ENCODE measurements around the gene RNF152.
A peak's percentile ranks its signal among the peaks of the same experiment; 100 is the strongest.

RNF152 gene

DNA sequence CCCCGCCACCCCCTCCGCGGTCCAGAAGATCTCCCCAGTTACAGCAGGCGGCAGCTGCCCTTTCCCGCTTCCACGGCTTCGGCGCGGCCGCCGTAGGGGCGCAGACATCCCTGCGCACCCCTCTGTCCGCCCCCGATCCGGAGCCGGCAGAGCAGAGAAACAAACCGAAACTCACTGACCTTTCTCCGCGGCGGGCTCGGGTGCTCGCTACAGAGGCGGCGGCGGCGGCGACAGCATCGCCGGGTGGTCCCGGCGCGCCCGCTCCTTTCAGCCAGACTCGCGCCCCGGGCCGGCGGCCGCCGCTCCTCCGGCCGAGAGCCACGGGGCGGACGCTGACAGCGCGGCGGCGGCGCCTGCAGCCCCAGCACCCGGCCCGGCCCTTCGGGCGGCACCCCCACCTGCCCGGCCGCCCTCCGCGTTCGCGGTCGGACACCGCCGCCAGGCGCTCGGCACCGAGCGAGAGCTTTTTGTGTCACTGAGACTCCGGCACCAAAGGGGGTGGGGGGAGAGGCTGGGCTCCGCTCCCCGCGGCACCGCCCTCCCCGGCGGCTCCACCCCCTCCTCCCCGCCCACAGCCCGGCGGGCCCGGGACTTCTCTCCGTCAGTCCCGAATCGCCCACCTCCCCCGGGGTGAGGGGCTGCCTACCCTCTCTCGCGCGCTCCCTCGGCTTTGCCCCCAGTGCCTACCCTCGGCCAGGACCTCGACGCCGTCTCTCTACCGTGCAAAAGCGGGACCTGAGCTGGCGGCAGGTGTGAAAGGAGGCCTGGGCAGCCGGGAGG, 1.4 kb upstream of the RNF152 start:
- peak; percentile 85 for DNase-seq

DNA sequence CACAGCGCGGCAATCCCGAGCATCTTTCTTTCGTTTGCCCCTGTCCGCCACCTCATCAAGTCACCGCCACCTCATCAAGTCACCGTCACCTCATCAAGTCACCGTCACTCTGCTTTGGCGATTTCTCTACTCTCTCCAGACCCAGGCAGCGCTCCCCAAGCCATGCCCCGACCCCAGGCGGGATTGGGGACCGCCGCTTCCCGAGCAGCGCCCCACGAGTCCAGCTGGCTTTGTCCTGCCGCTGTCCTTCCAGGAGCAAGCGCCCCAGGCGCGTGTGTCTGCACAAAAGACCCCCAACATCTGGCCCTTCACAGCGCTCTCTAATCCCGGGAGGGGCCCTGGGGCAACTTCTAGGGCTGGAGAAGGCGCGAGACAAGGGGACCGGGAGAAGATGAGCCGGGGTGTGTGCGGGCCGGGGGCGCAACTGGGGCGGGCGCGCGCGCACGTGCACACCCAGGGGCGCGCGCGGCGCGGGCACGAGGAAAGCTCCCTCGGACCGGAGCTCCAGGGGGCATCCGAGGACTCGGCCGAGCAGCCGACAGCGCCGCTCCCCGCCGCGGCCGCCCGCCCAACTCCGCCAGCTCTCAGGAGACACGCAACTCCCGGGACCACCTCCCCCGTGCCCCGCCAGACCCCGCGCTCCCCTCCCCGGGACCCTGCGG, 633 bp upstream of the RNF152 start:
- peak; percentile 71 for DNase-seq

DNA sequence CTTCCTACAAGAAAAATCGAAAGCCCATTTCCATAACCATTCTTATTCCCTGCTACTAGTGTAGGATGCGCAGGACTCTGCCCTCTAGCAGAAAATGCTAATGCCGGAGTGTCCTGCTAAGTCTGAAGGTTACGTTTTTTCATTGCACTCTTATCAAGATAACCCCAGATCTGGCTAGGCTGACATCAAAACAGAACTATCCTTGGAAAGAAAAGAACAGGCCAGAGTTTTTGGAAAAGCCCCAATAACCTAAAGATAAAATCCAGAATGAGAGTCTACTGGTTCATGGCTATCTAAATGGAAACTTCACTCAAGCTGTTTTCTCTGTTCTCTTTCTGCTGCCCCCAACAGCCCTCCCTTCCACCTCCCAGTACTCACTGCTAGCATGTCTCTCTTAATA, 913 bp downstream of the RNF152 start:
- no peak for DNase-seq

DNA sequence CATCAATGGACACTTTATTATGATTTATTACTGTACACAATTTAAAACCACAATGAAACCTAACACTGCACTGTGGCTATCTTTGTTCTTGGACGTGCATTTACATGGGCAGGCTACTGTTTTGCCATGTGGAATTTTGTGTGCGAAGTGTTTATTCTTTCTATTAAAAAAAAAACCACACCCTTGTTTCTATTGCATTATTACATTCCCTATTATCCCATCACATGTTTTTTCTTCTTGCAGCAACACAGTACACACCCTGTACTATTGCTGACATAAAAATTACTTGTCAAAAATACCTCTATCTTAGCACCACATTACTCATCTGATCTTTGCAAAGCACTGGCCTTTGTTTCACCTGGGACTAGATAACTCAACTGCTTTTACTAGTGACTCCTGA, 1.5 kb downstream of the RNF152 start:
- no peak for DNase-seq

DNA sequence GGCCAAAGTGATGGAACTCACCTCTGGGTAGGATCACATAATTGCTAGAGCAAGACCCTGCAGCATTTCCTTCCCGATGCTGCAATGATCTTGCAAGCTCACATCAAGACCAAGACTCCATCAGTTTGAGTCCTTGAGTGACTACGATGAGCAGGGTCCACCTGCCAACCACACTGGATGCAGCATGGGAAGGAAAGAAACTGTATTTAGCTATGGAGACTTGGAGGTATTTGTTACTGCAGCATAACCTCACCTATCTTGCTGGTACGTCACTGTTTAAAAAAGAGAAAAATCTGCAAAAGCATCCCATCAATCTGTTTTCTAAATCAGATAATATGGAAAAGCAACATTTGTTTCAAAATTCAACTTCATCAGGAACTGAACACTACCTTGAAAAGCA, 2.5 kb downstream of the RNF152 start:
- no peak for DNase-seq

DNA sequence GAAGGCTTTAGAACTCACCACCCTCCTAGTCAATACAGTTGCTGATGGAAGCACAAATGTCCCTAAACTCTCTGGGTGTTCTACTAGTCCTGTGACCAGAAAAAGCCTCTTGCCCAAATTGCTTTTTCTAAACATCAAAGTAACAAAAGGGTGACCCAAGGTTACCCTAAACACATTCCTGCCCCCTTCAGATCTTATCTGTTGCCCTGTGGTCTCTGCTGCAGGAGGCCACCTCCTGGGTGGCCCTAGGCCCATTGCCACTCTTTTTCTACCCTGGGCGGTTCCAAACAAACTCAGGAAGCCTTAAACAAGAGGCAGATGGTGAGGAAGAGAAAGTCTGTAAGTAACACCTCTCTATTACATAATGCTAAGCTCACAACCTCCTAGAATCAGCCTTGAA, 3.3 kb downstream of the RNF152 start:
- DNase-seq, result no peak

DNA sequence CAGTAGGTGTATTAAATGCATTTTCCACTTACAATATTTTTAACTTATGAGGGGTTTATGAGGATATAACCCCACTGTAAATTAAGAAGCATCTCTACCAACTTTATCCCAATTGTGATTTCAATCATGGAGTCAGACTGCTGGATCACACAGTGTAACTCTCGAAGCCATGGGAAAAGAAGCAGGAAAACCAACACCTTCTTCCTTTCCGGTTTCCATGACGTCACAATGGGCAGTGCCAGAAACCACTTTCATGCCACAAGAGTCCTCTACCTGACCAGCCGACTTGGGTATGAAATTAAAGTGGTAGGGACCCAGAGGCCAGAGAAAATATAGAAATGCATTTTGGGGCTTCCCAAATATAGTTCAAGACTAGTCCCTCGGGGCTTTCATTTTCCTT, 4.2 kb downstream of the RNF152 start:
- DNase-seq, result no peak

DNA sequence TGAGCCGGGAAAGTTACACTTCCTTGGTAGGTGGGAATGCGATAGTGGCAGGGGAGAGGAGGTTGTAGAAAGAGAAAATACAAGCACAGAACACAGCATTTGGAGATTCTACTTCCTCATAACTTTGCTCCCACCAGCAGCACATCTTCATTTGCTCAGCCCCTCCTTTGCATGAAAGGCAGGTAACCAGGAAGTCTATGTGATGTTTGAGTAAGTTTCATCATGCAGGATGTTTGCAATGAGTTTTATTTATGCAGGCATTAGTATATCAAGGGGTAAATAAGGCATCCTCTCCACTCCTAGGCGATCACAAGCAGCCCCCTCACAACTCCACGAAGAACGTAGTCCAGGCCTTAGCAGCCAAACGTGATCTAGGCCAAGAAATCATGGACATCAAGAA, 5.0 kb downstream of the RNF152 start:
- no peak for DNase-seq

DNA sequence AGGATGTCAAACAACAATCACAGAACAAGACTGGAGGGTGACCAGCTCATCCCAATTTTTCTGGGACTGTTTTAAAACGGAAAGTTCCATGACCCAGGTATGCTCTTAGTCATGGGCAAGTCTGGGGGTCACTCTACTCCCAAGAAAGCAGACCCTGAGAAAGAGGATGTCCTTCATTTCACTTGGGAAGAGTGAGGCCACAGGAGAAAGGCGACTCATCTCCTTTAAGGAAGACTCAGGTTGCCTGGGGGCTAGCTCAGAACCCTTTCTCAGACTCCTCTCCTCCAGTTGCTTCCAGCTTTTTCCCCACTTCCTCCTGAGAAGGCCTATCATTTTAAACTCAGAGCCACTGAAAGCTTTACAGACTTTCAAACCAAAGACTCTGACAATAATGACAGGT, 9.3 kb downstream of the RNF152 start:
- DNase-seq, result no peak

DNA sequence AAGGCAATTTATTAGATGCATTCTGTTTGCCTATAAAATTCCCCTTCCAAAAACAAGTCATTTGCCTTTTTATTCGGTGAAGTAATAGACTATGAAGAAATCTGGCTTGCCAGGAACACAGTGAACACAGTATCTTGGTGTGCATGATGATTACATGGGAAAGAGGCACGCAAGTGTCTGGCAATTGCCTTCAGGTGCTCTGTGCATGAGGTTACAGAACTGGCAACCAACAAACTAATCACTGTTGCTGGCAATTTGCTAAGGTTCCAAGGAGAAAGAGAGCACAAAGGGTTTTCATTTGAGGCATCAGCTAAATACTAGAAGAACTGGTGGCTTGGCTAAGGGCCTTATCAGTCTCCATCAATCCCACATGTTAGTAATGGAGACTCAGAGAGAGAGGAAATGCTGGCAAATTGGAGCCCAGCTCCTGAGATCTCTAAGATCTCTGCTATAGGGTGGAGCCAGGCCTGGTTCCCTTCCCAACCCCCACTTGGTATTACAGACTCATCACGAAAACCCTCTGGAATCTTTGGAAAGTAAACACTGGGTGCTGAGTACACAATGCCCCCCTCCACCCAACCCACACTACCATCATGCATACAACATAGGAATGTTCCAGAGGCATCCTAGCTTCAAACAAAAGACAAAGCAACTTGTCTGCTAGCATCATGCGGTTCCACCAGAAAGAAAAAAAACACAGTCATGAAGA, 10.4 kb downstream of the RNF152 start:
- no peak for DNase-seq

DNA sequence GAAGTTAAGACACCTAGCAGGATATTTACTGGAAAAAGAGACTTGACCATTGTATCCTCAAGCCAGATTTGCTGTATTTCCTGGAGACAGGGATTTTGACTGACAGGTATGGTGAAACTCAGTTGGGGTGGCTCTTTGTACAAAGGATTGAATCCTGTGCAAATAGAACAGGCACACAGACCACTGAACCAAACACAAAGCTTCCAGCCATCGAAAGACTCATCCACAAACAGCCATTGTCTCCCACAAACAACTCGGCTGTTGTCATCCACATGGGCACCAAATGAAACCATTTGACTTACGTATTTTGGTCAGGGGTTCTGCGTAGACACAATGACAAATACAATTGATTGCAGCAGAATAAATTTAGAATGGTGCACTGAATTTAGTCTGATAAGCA, 15.9 kb downstream of the RNF152 start:
- no peak for DNase-seq

DNA sequence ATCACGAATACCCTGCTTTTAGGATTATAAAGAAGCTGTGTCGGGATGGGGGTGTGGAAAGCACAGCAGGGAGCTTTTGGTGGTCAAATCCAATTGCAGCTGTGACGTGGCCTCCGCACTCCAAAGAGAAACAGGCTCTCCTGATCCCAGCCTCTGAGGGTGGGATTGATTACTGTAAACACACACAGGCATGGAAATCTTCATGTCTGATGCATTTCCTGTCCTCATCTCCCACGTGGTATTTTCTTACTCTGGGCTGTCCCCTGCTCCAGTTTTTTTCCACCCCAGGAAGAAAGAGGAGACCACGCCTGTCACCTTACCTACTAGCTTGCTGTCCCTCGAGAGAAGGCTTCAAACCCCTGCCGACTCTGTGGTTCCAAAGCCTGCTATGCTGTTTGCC, 22.7 kb downstream of the RNF152 start:
- DNase-seq, result peak; percentile 42

DNA sequence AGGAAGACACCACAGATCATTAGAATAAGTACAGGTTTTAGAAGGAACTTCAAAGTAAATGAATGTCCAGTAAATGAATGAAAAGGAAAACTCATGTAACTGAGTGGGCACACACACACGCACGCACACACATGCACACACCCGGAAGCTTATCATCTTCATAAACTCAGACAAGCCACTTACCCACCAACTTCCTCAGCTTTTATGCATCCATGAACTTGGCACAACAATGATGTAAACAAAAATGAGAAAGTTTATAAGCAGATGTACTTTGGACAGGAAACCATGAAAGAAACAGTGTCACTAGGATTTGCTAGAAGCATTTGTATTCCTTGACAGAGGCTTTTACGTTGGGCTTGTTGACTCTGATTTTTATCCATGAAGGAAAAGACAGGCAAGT, 23.2 kb downstream of the RNF152 start:
- no peak for DNase-seq

DNA sequence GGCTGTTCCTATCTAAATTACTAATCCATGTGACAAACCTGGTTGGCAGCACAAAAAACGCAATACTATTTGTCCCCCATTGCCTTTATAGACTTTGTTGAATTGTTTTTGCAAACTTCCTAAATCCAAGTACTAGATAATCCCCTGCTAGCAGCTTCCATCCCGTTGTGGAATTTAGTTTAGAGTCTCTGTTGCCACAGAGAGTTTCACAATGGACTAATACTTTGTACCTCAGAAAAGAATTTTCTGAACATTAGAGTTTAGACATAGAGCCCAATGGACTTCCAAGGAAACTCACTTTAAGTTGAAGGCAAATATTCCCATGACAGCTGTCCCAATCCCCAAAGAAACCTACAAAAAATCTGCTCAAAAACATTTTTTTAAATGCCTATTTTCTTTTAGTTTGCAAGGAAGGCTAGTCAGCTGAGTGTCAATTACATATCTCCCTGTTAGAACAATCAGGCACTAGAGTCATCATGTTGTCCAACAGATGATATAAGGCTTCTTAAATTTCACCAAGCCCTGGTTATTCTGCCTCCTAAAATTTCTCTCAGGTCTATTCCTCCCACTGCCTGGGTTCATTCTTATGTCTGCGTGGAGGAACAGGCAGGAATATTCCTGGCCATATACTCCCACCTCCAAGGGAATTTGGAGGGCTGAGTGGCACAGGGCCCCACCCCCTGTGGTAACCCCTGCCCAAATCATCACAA, 27.2 kb downstream of the RNF152 start:
- no peak for DNase-seq

DNA sequence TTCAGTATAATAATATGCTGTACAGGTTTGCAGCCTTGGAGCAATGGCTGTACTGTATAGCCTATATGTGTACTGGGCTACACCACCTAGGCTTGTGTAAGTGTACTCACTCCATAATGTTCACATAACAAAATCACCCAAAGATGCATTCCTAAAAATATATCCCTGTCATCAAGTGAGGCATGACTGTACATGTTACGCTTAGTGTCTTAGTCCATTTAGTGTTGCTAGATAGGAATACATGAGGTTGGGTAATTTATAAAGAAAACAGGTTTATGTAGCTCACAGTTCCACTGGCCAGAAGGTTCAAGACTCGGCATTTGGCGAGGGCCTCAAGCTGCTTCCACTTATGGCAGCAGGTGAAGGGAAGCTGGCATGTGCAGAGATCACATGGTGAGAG, 31.4 kb downstream of the RNF152 start:
- DNase-seq, result no peak

DNA sequence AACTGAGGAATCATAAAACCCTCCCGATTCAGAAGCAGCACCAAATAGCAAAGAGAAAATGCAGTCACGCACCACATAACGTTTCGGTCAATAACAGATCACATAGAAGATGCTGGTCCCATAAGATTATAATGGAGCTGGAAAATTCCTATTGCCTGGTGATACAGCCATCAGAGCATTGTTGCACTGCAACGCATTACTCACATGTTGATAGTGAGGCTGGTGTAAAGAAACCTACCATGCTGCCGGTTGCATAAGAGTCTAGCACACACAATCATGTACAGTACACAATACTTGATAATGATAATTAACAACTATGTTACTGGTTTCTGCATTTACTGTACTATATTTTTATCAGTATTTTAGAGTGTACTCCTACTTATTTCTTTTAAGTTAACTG, 32.5 kb downstream of the RNF152 start:
- DNase-seq, result no peak

DNA sequence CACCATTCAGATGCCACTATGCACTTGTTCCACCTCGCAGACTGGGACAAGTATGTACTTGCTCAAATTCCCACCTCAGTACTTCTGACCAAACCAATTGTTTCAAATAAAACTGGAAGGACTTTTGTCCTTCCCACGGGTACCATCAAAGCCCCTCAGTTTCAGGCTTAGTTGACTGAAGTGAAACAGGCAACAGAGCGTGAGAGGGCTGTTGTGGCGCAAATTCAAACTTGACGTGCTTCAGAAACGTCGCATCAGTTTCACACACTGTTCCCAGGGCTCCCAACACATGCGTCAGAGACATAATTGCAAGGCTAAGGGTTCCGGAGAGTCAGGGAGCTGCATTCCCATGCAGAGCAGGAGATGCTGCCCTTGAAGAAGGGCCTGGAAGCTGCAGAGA, 33.7 kb downstream of the RNF152 start:
- DNase-seq, result no peak

DNA sequence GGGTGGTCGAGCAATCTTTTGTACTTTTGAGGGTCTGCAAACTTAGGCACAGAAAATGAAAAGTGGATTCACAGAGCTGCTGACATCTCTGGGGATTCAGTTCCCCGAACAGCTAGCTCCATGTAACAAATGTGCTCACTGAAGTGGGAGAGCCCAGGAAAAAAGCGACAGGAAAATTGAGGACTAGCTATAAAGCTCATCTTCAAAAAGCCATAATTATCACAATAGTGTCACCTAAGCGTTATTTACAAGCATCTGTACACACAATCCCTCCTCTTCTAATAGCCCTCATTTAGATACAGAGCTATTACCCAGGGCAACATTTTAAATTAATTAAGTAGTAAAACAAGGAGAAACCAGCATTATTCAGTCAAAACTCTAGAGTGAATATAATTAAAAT, 36.1 kb downstream of the RNF152 start:
- DNase-seq, result no peak

DNA sequence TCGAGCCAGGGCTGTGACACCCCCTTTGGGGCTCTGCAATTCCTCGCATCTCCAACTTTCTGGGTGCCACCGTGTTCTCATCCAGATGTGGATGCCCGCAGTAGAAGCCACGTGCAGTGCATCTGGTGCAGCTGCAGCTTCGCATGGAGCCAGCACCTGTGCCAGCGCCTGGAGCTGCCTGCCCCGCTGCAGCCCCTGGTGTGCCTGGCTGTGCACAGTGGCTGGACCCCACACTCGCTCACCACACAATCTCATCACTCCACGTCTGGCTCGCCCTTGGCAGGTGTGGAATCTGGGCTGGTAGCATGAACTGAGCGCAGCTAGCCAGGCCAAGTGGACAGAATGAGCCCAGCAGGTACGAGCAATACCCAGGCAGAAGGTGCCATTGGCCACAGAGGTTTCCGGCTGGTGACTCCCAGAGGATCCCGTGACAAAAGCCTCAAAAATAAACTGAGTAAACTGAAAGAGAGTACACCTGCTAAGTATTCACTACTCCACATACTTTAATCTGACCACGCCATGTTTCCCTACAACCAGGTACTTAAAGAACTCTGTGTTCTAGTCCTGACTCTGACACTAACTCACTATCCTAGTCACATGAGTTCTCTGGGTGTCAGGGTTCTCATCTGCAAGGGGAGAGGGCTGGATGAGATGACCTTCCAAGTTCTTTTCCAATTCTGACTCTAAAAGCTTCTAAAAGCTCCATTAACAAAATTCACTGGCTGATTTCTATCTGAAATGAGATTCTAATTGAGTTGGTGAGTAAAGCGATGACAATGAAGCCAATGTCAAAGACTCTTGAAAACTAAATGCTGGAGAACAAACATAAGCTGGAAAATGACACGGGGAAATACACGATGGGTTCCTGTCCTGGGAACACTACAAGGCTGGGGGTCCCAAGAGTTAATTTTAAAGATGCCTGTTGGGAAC, 37.1 kb downstream of the RNF152 start:
- no peak for DNase-seq

DNA sequence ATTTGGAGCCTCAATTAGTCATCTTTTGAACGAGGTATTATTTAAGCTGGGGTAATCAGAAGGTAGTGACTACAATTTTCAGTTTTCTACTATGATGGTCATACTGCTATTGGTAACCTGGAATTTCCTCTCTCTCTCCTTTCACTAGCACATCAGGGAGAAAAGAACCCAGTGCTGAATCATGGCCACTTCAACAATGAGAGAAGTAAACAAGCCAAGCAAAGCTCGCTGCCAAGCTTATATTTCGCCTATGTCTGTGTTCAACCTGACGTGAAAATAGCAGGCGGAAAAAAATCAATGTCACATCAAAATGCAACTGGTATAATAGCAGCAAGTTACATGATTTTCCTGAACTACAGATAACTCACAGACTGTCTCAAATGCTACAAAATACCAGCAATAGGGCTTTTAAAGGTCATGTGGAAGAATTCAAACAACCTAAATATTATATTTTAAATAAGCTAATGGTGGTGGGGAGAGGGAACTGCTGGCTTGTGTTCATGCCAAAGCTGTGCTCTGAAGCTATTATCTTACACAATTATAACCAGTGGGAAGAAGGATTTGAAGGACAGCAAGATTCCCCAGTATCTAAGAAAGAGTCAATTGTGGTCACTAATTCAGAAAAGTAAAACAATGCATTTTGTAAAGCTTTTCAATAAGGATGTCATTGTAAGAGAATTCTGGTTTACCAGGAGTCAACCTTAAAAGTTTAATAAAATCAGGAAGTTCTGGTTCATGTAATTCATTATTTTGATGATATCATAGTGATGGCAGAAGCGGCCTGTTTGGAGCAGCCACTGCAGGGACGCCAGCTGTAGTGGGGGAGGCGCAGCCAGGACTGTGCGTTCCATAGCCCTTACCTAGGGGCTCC, 38.0 kb downstream of the RNF152 start:
- DNase-seq, result no peak

DNA sequence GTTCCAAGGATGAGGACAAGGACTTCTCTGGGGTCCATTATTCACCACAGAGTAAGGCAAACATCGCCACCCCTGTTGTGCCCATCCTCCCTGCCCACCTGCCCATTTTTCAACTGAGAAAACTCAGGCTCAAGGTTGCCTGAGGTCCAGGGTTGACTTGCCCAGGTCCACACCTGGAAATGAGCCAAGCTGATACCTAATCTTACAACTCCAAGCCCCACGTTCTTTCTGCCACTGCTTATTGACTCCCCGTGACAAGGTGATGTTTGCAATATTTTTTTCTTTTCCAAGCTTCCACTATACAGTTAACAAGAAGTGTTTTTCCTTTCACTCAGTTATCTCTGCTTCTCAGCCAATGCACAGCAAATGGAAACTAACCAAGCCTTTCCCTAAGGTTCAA, 39.0 kb downstream of the RNF152 start:
- DNase-seq, result no peak
